MM.1S (cell line): ENCODE results near the gene MAP3K12.

Experiments
- DNase-seq: peaks from one replicate; pipeline ENCODE4 v3.0.0-alpha.2; 2015
- H2AFZ ChIP-seq: fragments of 300-600 bp; sonication (generic); 2 replicates; pipeline ENCODE4 v1.6.0; 2016; ENCODE audit warnings: antibody characterized with exemption, low read length
- H3F3A ChIP-seq: fragments of 300-600 bp; sonication (generic); 2 replicates; pipeline ENCODE4 v1.6.1; 2016; ENCODE audit warnings: mild to moderate bottlenecking, antibody characterized with exemption, low read length, moderate library complexity, mixed read lengths; ENCODE audit not compliant: insufficient read depth
- H3K27ac ChIP-seq: fragments of 300-600 bp; sonication (generic); 2 replicates; pipeline ENCODE4 v1.5.1; 2016; ENCODE audit warnings: mild to moderate bottlenecking, low read length
- H3K27me3 ChIP-seq: fragments of 300-600 bp; sonication (generic); replicated peaks from 2 replicates; pipeline ENCODE4 v1.6.0; 2016; ENCODE audit warnings: low read length; ENCODE audit not compliant: insufficient read depth
- H3K36me3 ChIP-seq: fragments of 300-600 bp; sonication (generic); replicated peaks from 2 replicates; pipeline ENCODE4 v1.6.1; 2016; ENCODE audit warnings: mild to moderate bottlenecking, low read length, mixed read lengths; ENCODE audit not compliant: insufficient read depth
- H3K4me1 ChIP-seq: fragments of 300-600 bp; sonication (generic); 2 replicates; pipeline ENCODE4 v1.6.1; 2016; ENCODE audit warnings: low read length, mixed read lengths
- H3K4me2 ChIP-seq: fragments of 300-600 bp; sonication (generic); 2 replicates; pipeline ENCODE4 v1.6.0; 2016; ENCODE audit warnings: low read depth, low read length
- H3K4me3 ChIP-seq: fragments of 300-600 bp; sonication (generic); 2 replicates; pipeline ENCODE4 v1.5.1; 2016; ENCODE audit warnings: low read length, mixed read lengths
- H3K79me2 ChIP-seq: fragments of 300-600 bp; sonication (generic); 2 replicates; pipeline ENCODE4 v1.6.1; 2016; ENCODE audit warnings: mixed run types, low read length, mixed read lengths
- H3K9ac ChIP-seq: fragments of 300-600 bp; sonication (generic); 2 replicates; pipeline ENCODE4 v1.6.1; 2016; ENCODE audit warnings: low read length, mixed read lengths
- H3K9me2 ChIP-seq: fragments of 300-600 bp; sonication (generic); replicated peaks from 2 replicates; pipeline ENCODE4 v1.6.1; 2016; ENCODE audit warnings: mild to moderate bottlenecking, low read length, mixed read lengths; ENCODE audit not compliant: insufficient read depth
- H3K9me3 ChIP-seq: fragments of 300-600 bp; sonication (generic); replicated peaks from 2 replicates; pipeline ENCODE4 v1.6.1; 2016; ENCODE audit warnings: mild to moderate bottlenecking, low read length, mixed read lengths; ENCODE audit not compliant: insufficient read depth
- H4K20me1 ChIP-seq: fragments of 300-600 bp; sonication (generic); 2 replicates; pipeline ENCODE4 v1.6.1; 2016; ENCODE audit warnings: mild to moderate bottlenecking, low read length, moderate library complexity, mixed read lengths; ENCODE audit not compliant: insufficient read depth
- CTCF ChIP-seq: fragments of 300-600 bp; sonication (generic); IDR thresholded peaks from 2 replicates; pipeline ENCODE4 v1.5.1; 2016; ENCODE audit warnings: antibody characterized with exemption, low read length, mixed read lengths
- EZH2 ChIP-seq: fragments of 300-600 bp; sonication (generic); optimal IDR thresholded peaks from 2 replicates; pipeline ENCODE3; 2017; ENCODE audit warnings: low read depth, mild to moderate bottlenecking, antibody characterized with exemption, low read length, mixed read lengths
- EZH2phosphoT487 ChIP-seq: fragments of 300-600 bp; sonication (generic); IDR thresholded peaks from 2 replicates; pipeline ENCODE4 v1.6.1; 2018; ENCODE audit warnings: antibody characterized with exemption, low read length

The MAP3K12 gene

DNA sequence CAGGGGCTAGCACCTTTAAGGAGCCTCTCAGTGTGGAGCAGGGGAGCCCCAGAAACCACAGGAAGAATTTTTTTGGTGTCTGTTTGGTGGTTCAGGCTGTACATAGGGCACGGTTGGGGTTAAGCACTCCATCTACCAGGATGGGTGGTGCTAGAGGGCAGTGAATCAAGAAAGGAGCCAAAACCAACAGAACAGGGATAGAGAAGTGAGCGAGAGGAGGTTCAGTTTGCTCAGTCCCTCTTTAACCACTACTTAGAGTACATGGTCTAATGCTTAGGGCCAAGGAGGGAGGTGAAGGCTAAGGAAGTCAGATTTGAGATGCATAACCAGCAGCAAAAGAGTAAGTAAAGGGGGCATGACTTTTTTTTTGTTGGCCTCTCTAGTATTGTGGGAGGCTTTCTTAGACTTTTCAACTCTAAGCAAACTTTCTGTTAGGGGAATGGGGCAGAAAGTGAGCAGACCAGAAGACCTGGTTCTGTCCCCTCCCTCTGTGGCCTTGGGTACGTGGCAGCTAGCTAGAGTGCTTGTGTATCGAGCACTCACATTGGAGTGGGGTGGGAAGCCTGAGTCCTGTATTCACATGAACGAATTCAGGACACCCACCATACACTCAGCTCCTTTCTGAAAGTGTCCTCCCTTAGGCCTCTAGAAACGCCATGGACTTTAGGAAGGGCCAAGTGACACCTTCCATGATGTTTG lies 14.6 kb upstream of the MAP3K12 start:
- Histone ChIP-seq H3K9ac (no peak overlapping the region), H2AFZ (no peak overlapping the region), H3K27me3 (no peaks in the 10 kb centered on the region), H3K79me2 (no peaks in the 10 kb centered on the region), H4K20me1 (no peaks in the 10 kb centered on the region), H3K9me3 (no peaks in the 10 kb centered on the region), H3K36me3 (no peaks in the 10 kb centered on the region), H3K4me1 (peaks cover 2% of the 10 kb centered on the region), H3K27ac (no peak overlapping the region), H3K4me2 (no peak overlapping the region), H3K4me3 (no peak overlapping the region), H3F3A (no peaks in the 10 kb centered on the region), H3K9me2 (no peaks in the 10 kb centered on the region)
- TF ChIP-seq EZH2phosphoT487 (no peak), CTCF (no peak), EZH2 (no peak)
- DNase-seq, result no peak

DNA sequence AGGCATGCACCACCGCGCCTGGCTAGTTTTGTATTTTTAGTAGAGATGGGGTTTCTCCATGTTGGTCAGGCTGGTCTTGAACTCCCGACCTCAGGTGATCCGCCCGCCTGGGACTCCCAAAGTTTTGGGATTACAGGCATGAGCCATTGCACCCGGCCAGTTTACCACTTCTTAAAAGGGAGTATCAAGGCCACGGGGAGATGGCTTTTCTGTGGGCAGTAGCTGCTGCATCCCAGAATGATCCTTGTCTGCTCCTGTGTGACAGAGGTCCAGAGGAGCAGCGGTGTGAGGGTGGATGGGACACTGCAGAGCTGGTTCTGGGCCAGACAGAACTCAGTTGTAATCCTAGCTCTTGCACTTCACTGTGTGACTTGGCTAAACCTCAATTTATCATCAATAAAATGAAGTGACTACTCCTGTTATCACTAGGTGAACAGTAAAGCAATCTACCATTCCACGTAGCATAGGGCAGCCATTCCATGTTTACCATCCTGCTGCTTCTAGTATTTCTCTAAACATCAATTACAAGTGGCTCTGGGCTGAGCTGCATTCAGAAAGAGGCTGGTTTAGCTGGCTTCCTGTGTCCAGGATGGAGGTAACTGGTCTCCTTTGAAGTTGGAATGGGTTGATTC lies 11.0 kb upstream of the MAP3K12 start:
- no peak for DNase-seq
- H3K27me3 ChIP-seq, result no peaks in the 10 kb centered on the region
- no peaks in the 10 kb centered on the region for H3K79me2 ChIP-seq
- H3K9ac ChIP-seq, result no peak overlapping the region
- no peaks in the 10 kb centered on the region for H4K20me1 ChIP-seq
- TF ChIP-seq EZH2, result no peak
- TF ChIP-seq CTCF, result no peak
- no peak for TF ChIP-seq EZH2phosphoT487
- no peak overlapping the region for H3K4me3 ChIP-seq
- H3K27ac ChIP-seq, result no peak overlapping the region
- H3F3A ChIP-seq, result no peaks in the 10 kb centered on the region
- H2AFZ ChIP-seq, result no peak overlapping the region
- peaks cover 7% of the 10 kb centered on the region for H3K4me1 ChIP-seq
- no peaks in the 10 kb centered on the region for H3K9me3 ChIP-seq
- H3K9me2 ChIP-seq, result no peaks in the 10 kb centered on the region
- no peaks in the 10 kb centered on the region for H3K36me3 ChIP-seq
- no peak overlapping the region for H3K4me2 ChIP-seq

GRCh38 chr12:53508534-53509170 lies 9.4 kb upstream of the MAP3K12 start:
- peaks cover 7% of the 10 kb centered on the region for H3K4me1 ChIP-seq
- no peaks in the 10 kb centered on the region for H3F3A ChIP-seq
- peaks cover 5% of the 10 kb centered on the region for H3K79me2 ChIP-seq
- DNase-seq, result peak; percentile 75
- H3K4me3 ChIP-seq, result no peak overlapping the region
- H3K36me3 ChIP-seq, result no peaks in the 10 kb centered on the region
- no peak overlapping the region for H3K4me2 ChIP-seq
- TF ChIP-seq CTCF (peak; percentile 93), EZH2phosphoT487 (no peak)
- H3K27me3 ChIP-seq, result no peaks in the 10 kb centered on the region
- no peak overlapping the region for H3K27ac ChIP-seq
- no peaks in the 10 kb centered on the region for H3K9me2 ChIP-seq
- no peaks in the 10 kb centered on the region for H3K9me3 ChIP-seq
- peak overlapping the region; percentile 44 for H2AFZ ChIP-seq
- H4K20me1 ChIP-seq, result no peaks in the 10 kb centered on the region
- no peak overlapping the region for H3K9ac ChIP-seq
